ENCODE data around the gene PTPRG. TPM values are rescaled to one million over a fixed set of nuclear protein-coding genes. Genes with fewer than 3 reads are reported as not detected.
"Not testable (repeated sequence)": the region's sequence is repeated elsewhere in the genome, so short reads cannot be mapped to it uniquely, and the experiment has no call there.

Gene PTPRG
- total RNA-seq, 2 donors from 2014 or later: 76.5 to 108 TPM

GRCh38 chr3:62032738-62033137 is 471.4 kb downstream of the PTPRG start:
- H3K4me1 Mint-ChIP-seq: peaks cover 15% of the 10 kb centered on the region
- no peak for TF ChIP-seq CTCF (conservative IDR thresholded peaks at IDR 0.05)

GRCh38 chr3:62035402-62036057 is 474.2 kb downstream of the PTPRG start:
- Histone ChIP-seq H3K9me3 (ENCODE audit: control insufficient read depth, low read length) (no peaks in the 10 kb centered on the region), H3K36me3 (ENCODE audit: control insufficient read depth, insufficient read depth, low read length) (no peaks in the 10 kb centered on the region), H3K27ac (ENCODE audit: low read depth, low read length) (no peak overlapping the region), H3K4me3 (ENCODE audit: low read length) (no peak overlapping the region), H3K27me3 (ENCODE audit: control insufficient read depth, insufficient read depth, low read length, poor library complexity, severe bottlenecking) (no peaks in the 10 kb centered on the region), H3K9ac (ENCODE audit: extremely low read depth, low read length, poor library complexity, severe bottlenecking) (no peak overlapping the region), H3K4me1 (ENCODE audit: control insufficient read depth, insufficient read depth, low read length) (no peaks in the 10 kb centered on the region)
- 92 to 100% methylated on average over 1 to 4 of the region's 4 CpGs for WGBS, 2 experiments (ENCODE audit: insufficient coverage in 1 of 2, insufficient read length in 1 of 2)
- TF ChIP-seq CTCF (conservative IDR thresholded peaks at IDR 0.05): no peak
- no peaks in the 10 kb centered on the region for H3K9me3 Mint-ChIP-seq
- no peak for DNase-seq
- no peaks in the 10 kb centered on the region for H3K36me3 Mint-ChIP-seq (ENCODE audit: low read depth)
- H3K4me1 Mint-ChIP-seq: peaks cover 19% of the 10 kb centered on the region
- H3K27ac Mint-ChIP-seq: no peak overlapping the region
- no peaks in the 10 kb centered on the region for H3K27me3 Mint-ChIP-seq (ENCODE audit: insufficient read depth)
- H3K4me3 Mint-ChIP-seq: no peak overlapping the region

More at GRCh38 chr3:62032738-62033137, 471.4 kb downstream of the PTPRG start:
- no peaks in the 10 kb centered on the region for H3K27me3 ChIP-seq (ENCODE audit: control insufficient read depth, insufficient read depth, low read length, poor library complexity, severe bottlenecking)
- no peaks in the 10 kb centered on the region for H3K9me3 Mint-ChIP-seq
- H3K4me1 ChIP-seq (ENCODE audit: control insufficient read depth, insufficient read depth, low read length): no peaks in the 10 kb centered on the region
- H3K4me3 Mint-ChIP-seq: no peak overlapping the region
- no peak for DNase-seq
- no peak overlapping the region for H3K27ac Mint-ChIP-seq
- no peak overlapping the region for H3K9ac ChIP-seq (ENCODE audit: extremely low read depth, low read length, poor library complexity, severe bottlenecking)
- no peaks in the 10 kb centered on the region for H3K27me3 Mint-ChIP-seq (ENCODE audit: insufficient read depth)
- H3K36me3 ChIP-seq (ENCODE audit: control insufficient read depth, insufficient read depth, low read length): no peaks in the 10 kb centered on the region
- H3K36me3 Mint-ChIP-seq (ENCODE audit: low read depth): no peaks in the 10 kb centered on the region
- H3K27ac ChIP-seq (ENCODE audit: low read depth, low read length): no peak overlapping the region
- H3K9me3 ChIP-seq (ENCODE audit: control insufficient read depth, low read length): no peaks in the 10 kb centered on the region
- 92 to 93% methylated on average over 4 to 5 of the region's 5 CpGs for WGBS, 2 experiments (ENCODE audit: insufficient coverage in 1 of 2, insufficient read length in 1 of 2)
- H3K4me3 ChIP-seq (ENCODE audit: low read length): no peak overlapping the region

- Histone ChIP-seq H3K9ac (ENCODE audit: extremely low read depth, low read length, poor library complexity, severe bottlenecking) (no peak overlapping the region), H3K4me1 (ENCODE audit: control insufficient read depth, insufficient read depth, low read length) (no peaks in the 10 kb centered on the region), H3K9me3 (ENCODE audit: control insufficient read depth, low read length) (no peaks in the 10 kb centered on the region), H3K27ac (ENCODE audit: low read depth, low read length) (no peak overlapping the region), H3K36me3 (ENCODE audit: control insufficient read depth, insufficient read depth, low read length) (no peaks in the 10 kb centered on the region), H3K27me3 (ENCODE audit: control insufficient read depth, insufficient read depth, low read length, poor library complexity, severe bottlenecking) (no peaks in the 10 kb centered on the region), H3K4me3 (ENCODE audit: low read length) (no peak overlapping the region)
- Mint-ChIP-seq H3K27me3 (ENCODE audit: insufficient read depth) (no peaks in the 10 kb centered on the region), H3K27ac (no peak overlapping the region), H3K36me3 (ENCODE audit: low read depth) (no peaks in the 10 kb centered on the region), H3K9me3 (no peaks in the 10 kb centered on the region), H3K4me1 (peaks cover 21% of the 10 kb centered on the region), H3K4me3 (no peak overlapping the region)
- no peak for TF ChIP-seq CTCF (conservative IDR thresholded peaks at IDR 0.05)
- no peak for DNase-seq
- WGBS, 2 experiments (ENCODE audit: insufficient coverage in 1 of 2, insufficient read length in 1 of 2): 81 to 85% methylated on average over 2 to 9 of the region's 9 CpGs
Observed at GRCh38 chr3:62036726-62037125, 475.4 kb downstream of the PTPRG start.

- H3K36me3 ChIP-seq (ENCODE audit: control insufficient read depth, insufficient read depth, low read length); H3K4me3 ChIP-seq (ENCODE audit: low read length); H3K9ac ChIP-seq (ENCODE audit: extremely low read depth, low read length, poor library complexity, severe bottlenecking); H3K27me3 ChIP-seq (ENCODE audit: control insufficient read depth, insufficient read depth, low read length, poor library complexity, severe bottlenecking); H3K27ac Mint-ChIP-seq; H3K9me3 Mint-ChIP-seq; H3K9me3 ChIP-seq (ENCODE audit: control insufficient read depth, low read length); H3K4me1 ChIP-seq (ENCODE audit: control insufficient read depth, insufficient read depth, low read length); H3K4me3 Mint-ChIP-seq; H3K27me3 Mint-ChIP-seq (ENCODE audit: insufficient read depth); H3K36me3 Mint-ChIP-seq (ENCODE audit: low read depth); H3K27ac ChIP-seq (ENCODE audit: low read depth, low read length); DNase-seq: not testable (repeated sequence)
- 92 to 94% methylated on average over 4 of the region's 4 CpGs for WGBS, 2 experiments (ENCODE audit: insufficient coverage in 1 of 2, insufficient read length in 1 of 2)
- peaks cover 18% of the 10 kb centered on the region for H3K4me1 Mint-ChIP-seq
Observed at GRCh38 chr3:62038798-62039197, 477.4 kb downstream of the PTPRG start.
